HG03103 (cell line): ENCODE data around the gene POU2AF2.
"Not testable (repeated sequence)": the region's sequence is repeated elsewhere in the genome, so short reads cannot be mapped to it uniquely, and the experiment has no call there.

ENCODE experiments used
- ATAC-seq: cut with Tn5 transposase; IDR thresholded peaks from one replicate; pipeline ENCODE4 v1.9.1; 2021; ENCODE audit warnings: low read depth; ENCODE audit not compliant: unreplicated experiment

The POU2AF2 gene

DNA sequence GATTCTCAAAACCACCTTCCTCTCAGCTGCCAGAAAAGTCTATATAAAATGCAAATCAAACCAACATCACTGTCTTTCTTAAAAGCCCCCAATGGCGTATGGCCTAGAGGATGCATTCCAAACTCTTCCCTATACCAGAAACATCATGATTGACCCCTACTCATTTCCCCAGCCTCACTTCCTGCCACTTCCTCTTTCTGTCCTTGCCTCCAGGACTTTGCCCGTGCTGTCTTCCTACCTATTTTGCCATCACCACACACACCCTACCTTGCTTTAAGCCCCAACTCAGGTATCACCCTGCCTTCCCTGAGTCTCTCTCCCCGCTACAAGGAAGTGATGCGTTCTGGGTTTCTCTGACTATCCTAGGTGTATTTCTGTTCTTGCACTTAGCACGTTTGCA is 8.1 kb downstream of the POU2AF2 start:
- no peak for ATAC-seq

DNA sequence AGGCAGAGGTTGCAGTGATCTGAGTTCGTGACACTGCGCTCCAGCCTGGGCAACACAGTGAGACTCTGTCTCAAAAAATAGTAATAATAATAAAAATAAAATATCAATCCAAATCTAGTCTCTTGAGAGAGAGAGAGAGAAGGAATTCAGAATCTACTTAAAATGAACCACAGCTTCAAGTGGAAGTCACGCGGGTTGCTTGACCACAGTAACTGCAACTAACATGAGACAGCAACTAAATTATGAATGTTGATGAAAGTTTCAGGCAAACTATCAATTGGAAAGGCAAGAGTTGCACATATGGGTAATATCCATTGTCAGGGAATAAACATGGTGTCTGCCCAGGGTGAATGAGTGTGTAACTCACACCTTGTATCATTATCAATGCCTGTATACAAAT is 12.5 kb downstream of the POU2AF2 start:
- no peak for ATAC-seq

DNA sequence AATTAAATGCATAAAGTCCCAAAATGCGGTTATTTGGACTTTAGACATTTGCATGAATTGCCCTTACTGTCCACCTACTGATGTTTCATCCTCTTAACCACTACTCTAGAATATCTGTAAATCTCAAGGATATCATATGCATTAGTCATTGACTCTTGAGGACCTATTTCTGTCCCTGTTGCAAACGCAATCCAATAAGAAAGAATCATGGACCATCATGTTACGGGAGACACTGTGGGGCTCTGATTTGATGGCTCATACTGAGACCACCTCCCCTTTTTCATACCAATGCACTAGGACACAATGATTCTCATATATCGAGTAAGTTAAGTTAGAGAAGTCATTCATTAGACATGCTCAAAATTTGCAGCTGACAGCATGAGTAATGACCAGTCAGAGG is 14.4 kb downstream of the POU2AF2 start:
- no peak for ATAC-seq

GRCh38 chr11:111260811-111261210 is 15.3 kb downstream of the POU2AF2 start:
- ATAC-seq, result no peak

GRCh38 chr11:111264646-111265045 is 19.1 kb downstream of the POU2AF2 start:
- ATAC-seq, result no peak

DNA sequence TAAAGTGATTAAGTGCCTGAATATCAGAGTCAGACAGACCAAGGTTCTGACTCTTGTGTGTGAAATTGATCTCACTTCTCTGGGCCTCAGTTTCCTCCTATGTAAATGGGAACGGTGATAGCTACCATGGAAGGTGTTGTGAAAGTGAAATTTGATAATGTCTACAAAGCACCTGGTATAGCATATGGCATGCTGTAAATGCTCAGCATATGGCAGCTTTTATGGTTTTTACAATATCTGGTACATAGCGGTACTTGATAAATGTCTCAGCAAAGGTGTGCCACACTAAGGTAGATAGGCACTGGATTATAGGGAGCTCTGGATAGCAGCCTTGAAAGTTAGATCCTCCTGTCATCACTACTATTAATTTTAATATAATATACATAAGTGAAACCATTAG is 19.9 kb downstream of the POU2AF2 start:
- no peak for ATAC-seq

- ATAC-seq, result not testable (repeated sequence)
Measured at GRCh38 chr11:111268303-111268702, 22.8 kb downstream of the POU2AF2 start.

DNA sequence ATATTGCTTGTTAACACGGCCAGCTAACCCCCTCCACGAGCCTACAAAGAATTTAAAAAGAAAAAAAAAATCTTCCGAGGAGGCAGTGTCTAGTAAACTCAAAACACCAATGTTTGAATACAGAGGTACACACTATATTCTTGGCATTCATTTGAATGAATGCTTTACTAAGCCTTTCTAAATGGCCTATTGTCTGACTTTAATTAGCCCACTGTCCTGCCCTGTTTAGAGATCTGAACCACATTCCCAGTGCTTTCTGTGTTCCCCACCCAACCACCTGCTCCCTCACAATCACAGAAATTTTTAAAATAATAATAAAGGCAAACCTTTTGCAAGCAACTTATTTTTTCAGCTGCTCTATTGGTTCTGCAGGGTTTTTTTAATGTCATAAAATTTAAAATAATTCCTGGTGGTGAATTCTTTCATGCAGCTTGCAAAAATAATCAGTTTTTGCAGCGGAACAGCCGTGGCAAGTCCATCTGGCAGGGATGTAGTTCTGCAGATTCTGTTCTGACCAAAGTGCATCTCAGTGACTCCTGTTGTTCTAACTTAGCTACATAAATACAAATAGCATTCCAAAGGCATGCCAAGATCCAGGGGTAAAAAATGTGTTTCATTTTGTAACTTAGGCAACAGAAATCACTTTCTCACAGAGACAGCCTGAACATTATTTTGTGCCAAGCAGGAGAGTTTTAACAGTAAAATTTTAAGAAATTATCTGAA is 23.8 kb downstream of the POU2AF2 start:
- no peak for ATAC-seq

DNA sequence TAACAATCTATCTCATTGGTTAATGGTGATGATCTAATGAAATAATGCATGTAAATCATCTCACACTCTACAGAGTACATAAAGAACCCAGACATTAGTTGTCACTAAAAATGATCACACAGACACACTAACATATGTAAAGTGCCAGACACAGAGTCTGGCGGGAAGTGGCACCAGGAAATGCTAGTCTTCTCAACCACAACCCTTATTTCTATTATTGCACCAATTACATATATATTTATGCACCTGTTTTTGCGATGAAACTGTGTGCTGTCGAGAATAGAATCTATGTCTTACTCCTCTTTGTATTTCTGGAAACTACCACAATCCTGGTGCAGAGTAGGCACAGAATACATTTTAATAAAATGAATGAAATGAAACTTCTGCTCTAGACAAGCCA is 26.9 kb downstream of the POU2AF2 start:
- ATAC-seq, result no peak

- ATAC-seq, result no peak
Measured at GRCh38 chr11:111282562-111283075, 37.1 kb downstream of the POU2AF2 start.

GRCh38 chr11:111283945-111284481 is 38.5 kb downstream of the POU2AF2 start:
- ATAC-seq, result no peak

DNA sequence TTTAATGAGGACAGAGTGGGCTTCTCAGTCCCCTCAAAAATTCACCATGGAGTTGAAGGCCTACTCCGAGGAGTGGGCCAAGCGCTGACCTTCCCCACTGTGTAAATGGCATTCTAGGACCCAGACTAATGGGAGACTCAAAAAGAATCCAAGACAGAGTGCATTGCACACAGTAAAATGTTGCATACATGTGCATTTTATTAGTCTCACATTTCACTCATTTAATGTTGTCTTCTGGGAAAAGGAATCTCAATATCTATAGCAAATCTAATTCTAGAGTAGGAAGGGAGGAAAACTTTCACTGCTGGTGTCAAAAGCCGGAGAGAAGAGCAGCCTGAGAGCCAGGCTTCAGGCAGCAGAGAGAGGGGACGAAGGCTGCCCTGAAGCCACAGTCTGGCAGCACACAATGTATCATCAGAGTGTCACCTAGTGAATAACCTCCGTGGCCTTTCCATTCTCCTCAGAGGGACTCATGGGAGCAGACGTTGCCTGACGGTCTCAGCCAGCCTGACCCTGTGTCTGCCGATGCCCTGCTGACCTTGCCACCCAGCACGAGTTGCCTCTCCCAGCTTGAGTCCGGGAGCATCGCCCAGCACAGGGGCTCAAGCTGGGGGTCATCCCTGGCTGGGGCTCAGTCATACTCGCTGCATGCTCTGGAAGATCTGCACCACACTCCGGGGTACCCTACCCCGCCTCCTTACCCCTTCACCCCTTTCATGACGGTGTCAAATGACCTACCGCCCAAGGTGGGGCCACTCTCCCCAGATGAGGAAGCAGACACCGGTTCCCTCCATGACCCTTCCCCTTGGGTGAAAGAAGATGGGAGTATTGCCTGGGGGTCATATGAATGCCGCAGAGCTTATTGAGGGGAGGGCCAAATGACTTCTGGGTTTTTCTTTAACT is 39.9 kb downstream of the POU2AF2 start:
- no peak for ATAC-seq

DNA sequence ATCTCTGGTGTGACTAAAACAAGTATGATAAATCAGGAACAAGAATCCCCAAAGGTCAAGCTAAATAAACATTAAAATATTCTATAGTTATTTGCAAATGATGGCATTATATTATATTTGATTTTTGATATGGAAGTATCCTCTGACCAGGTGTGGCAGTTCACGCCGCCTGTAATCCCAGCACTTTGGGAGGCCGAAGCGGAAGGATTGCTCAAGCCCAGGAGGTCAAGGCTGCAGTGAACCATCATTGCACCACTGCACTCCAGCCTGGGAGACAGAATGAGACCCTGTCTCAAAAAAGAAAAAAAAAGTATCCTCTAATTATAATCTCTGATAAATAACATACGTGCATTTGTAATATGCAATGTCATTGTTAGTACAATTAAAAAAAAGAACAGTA is 46.2 kb downstream of the POU2AF2 start:
- no peak for ATAC-seq

- not testable (repeated sequence) for ATAC-seq
Measured at GRCh38 chr11:111292408-111292807, 46.9 kb downstream of the POU2AF2 start.

- ATAC-seq, result no peak
Measured at GRCh38 chr11:111296196-111296595, 50.7 kb downstream of the POU2AF2 start.

- no peak for ATAC-seq
Measured at GRCh38 chr11:111297696-111298095, 52.2 kb downstream of the POU2AF2 start.

DNA sequence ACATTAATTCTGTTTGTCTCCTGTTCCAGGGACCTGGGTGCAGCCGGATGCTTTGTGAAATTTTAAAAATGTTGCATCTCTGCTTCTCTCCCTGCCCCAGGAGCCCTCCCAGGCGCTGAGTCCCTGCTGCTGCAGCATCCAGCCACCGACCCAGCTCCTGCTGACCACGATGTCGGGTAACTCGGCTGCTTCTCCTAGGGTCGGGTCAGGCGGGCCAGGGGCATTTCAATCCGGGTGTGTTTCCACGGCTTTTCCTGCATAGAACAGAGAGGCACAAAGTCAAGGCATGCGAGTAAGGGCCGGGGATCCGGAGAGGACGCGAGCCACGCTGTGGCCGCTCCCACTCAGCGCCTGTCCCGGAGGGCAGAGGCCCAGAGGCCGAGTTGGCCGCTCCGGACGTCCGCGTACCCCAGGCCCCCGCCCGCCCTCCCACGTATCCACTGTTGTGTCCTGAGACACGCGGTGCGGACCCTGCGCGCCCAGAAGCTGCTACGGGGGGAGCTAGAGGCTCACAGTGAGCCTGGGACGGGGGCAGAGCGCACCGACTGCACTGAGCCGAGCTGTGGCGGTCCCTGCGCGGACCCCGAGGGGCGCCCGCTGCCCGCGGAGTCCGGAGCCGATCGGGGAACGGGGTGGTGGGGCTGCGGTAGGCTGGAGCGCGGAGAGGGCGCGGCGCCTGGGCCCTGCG is 53.0 kb downstream of the POU2AF2 start, which contains the start of gene POU2AF3:
TSS of gene POU2AF3 (plus strand) at position 134 of the 688 bp plus-strand sequence. CDS start at position 170, 36 bp downstream.
- ATAC-seq, result no peak

GRCh38 chr11:111299101-111300026 is 53.8 kb downstream of the POU2AF2 start:
- ATAC-seq, result no peak

- ATAC-seq, result no peak
Measured at GRCh38 chr11:111300569-111300968, 55.0 kb downstream of the POU2AF2 start.
